GM19468 (cell line): ENCODE results near the gene FGFR2.

Experiments used
- ATAC-seq: cut with Tn5 transposase; IDR thresholded peaks from one replicate; pipeline ENCODE4 v1.9.1; 2021; ENCODE audit warnings: mild to moderate bottlenecking, moderate library complexity, moderate number of reproducible peaks; ENCODE audit not compliant: unreplicated experiment; ENCODE audit errors: extremely low read depth

FGFR2 gene

GRCh38 chr10:121461307-121461706 is 136.9 kb downstream of the FGFR2 start:
- no peak for ATAC-seq

- ATAC-seq = no peak
These were observed 137.5 kb downstream of the FGFR2 start for GRCh38 chr10:121460733-121461132.

GRCh38 chr10:121459622-121460453 is 138.4 kb downstream of the FGFR2 start:
- ATAC-seq = no peak

GRCh38 chr10:121459279-121459621 is 139.0 kb downstream of the FGFR2 start:
- no peak for ATAC-seq

- no peak for ATAC-seq
These were observed 140.5 kb downstream of the FGFR2 start for GRCh38 chr10:121457729-121458128.

GRCh38 chr10:121455377-121455776 is 142.9 kb downstream of the FGFR2 start:
- ATAC-seq = no peak

- ATAC-seq = no peak
These were observed 143.5 kb downstream of the FGFR2 start for GRCh38 chr10:121454781-121455180.

GRCh38 chr10:121453160-121453559 is 145.1 kb downstream of the FGFR2 start:
- no peak for ATAC-seq

GRCh38 chr10:121452581-121452980 is 145.7 kb downstream of the FGFR2 start:
- ATAC-seq = no peak

GRCh38 chr10:121450247-121450646 is 148.0 kb downstream of the FGFR2 start:
- no peak for ATAC-seq

GRCh38 chr10:121449482-121449924 is 148.7 kb downstream of the FGFR2 start:
- no peak for ATAC-seq

GRCh38 chr10:121448766-121449421 is 149.3 kb downstream of the FGFR2 start:
- peak; percentile 94 for ATAC-seq

GRCh38 chr10:121444520-121445165 is 153.6 kb downstream of the FGFR2 start:
- ATAC-seq = no peak

- no peak for ATAC-seq
These were observed 155.9 kb downstream of the FGFR2 start for GRCh38 chr10:121442086-121442935.

- no peak for ATAC-seq
These were observed 157.8 kb downstream of the FGFR2 start for GRCh38 chr10:121440461-121440860.

- ATAC-seq = no peak
These were observed 159.9 kb downstream of the FGFR2 start for GRCh38 chr10:121438333-121438732.

GRCh38 chr10:121437596-121437995 is 160.6 kb downstream of the FGFR2 start:
- ATAC-seq = no peak

GRCh38 chr10:121436630-121437341 is 161.5 kb downstream of the FGFR2 start:
- no peak for ATAC-seq

GRCh38 chr10:121436281-121436629 is 162.0 kb downstream of the FGFR2 start:
- ATAC-seq = no peak
